ENCODE measurements around the gene CATSPER4. TPM values are rescaled to one million over a fixed set of nuclear protein-coding genes. Genes with fewer than 3 reads are reported as not detected.

The CATSPER4 gene
- total RNA-seq, 4 donors from 2014 or later: not detected

GRCh38 chr1:26166719-26167281 lies 23.6 kb upstream of the CATSPER4 start:
- Histone ChIP-seq H3K36me3 (peaks cover 0 to 10% (median 0%) of the 10 kb centered on the region in 3 donors), H3K9me3 (no peaks in the 10 kb centered on the region), H3K4me1 (peaks cover 0 to 42% (median 11%) of the 10 kb centered on the region in 4 donors), H3K4me3 (no peak overlapping the region), H3K27me3 (no peaks in the 10 kb centered on the region), H3K27ac (no peak overlapping the region)
- no peak for DNase-seq (ENCODE audit: low spot score in 2 of 2)
- TF ChIP-seq EP300 (IDR thresholded peaks at IDR 0.05) (no peak), POLR2A (IDR thresholded peaks at IDR 0.05) (no peak)
- TF ChIP-seq, protein P1, sequence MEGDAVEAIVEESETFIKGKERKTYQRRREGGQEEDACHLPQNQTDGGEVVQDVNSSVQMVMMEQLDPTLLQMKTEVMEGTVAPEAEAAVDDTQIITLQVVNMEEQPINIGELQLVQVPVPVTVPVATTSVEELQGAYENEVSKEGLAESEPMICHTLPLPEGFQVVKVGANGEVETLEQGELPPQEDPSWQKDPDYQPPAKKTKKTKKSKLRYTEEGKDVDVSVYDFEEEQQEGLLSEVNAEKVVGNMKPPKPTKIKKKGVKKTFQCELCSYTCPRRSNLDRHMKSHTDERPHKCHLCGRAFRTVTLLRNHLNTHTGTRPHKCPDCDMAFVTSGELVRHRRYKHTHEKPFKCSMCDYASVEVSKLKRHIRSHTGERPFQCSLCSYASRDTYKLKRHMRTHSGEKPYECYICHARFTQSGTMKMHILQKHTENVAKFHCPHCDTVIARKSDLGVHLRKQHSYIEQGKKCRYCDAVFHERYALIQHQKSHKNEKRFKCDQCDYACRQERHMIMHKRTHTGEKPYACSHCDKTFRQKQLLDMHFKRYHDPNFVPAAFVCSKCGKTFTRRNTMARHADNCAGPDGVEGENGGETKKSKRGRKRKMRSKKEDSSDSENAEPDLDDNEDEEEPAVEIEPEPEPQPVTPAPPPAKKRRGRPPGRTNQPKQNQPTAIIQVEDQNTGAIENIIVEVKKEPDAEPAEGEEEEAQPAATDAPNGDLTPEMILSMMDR (IDR thresholded peaks at IDR 0.05): no peak
- 76 to 82% methylated on average over 4 of the region's 4 CpGs for WGBS, 2 donors

GRCh38 chr1:26168410-26169197 lies 21.8 kb upstream of the CATSPER4 start, which contains the start of gene C1orf232:
C1orf232 (minus strand) TSS chr1:26168963; CDS start chr1:26168499, 464 bp downstream.
- H3K9me3 ChIP-seq: no peaks in the 10 kb centered on the region
- peak within 1 kb of the TSS; percentile 69 to 86 (median 85) for H3K27ac ChIP-seq
- H3K4me3 ChIP-seq: peak within 1 kb of the TSS; percentile 84 to 96 (median 87)
- no peak for TF ChIP-seq EP300 (IDR thresholded peaks at IDR 0.05)
- no peak for TF ChIP-seq POLR2A (IDR thresholded peaks at IDR 0.05)
- TF ChIP-seq, protein P1 (IDR thresholded peaks at IDR 0.05): no peak
- no peak for DNase-seq (ENCODE audit: low spot score in 2 of 2)
- H3K4me1 ChIP-seq: peaks cover 0 to 33% (median 11%) of the 10 kb centered on the region in 4 donors
- WGBS, 2 donors: 57 to 72% methylated on average over 5 of the region's 5 CpGs
- peaks cover 0 to 18% (median 0%) of the 10 kb centered on the region in 3 donors for H3K36me3 ChIP-seq
- no peaks in the 10 kb centered on the region for H3K27me3 ChIP-seq

DNA sequence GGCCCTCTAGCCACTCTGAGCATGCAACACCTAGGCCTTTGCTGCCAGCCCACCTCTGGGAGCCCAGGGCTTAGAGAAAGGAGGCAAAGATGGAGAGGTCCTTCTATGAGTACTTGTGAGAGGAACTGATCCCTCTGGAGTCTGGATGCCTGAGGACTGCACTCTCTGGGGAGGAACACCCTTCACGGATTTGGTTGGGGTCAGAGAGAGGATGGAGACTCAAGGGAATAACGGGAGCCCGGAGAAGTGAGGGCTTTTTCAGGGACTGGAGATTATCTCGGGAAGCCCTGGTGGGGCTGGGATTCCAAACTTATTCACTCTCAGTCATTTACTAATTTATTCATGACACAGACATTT lies 21.2 kb upstream of the CATSPER4 start:
- Histone ChIP-seq H3K27ac (peak overlapping the region; percentile 69 to 86 (median 85)), H3K4me3 (peak overlapping the region in 3 of 4 donors; percentile 84 to 89 (median 85)), H3K27me3 (no peaks in the 10 kb centered on the region), H3K9me3 (no peaks in the 10 kb centered on the region), H3K36me3 (peaks cover 0 to 18% (median 0%) of the 10 kb centered on the region in 3 donors), H3K4me1 (peaks cover 0 to 28% (median 7%) of the 10 kb centered on the region in 4 donors)
- TF ChIP-seq, protein P1 (IDR thresholded peaks at IDR 0.05): no peak
- TF ChIP-seq EP300 (IDR thresholded peaks at IDR 0.05) (no peak), POLR2A (IDR thresholded peaks at IDR 0.05) (no peak)
- WGBS, 2 donors: 53 to 56% methylated on average over 4 of the region's 4 CpGs
- DNase-seq (ENCODE audit: low spot score in 2 of 2): no peak

DNA sequence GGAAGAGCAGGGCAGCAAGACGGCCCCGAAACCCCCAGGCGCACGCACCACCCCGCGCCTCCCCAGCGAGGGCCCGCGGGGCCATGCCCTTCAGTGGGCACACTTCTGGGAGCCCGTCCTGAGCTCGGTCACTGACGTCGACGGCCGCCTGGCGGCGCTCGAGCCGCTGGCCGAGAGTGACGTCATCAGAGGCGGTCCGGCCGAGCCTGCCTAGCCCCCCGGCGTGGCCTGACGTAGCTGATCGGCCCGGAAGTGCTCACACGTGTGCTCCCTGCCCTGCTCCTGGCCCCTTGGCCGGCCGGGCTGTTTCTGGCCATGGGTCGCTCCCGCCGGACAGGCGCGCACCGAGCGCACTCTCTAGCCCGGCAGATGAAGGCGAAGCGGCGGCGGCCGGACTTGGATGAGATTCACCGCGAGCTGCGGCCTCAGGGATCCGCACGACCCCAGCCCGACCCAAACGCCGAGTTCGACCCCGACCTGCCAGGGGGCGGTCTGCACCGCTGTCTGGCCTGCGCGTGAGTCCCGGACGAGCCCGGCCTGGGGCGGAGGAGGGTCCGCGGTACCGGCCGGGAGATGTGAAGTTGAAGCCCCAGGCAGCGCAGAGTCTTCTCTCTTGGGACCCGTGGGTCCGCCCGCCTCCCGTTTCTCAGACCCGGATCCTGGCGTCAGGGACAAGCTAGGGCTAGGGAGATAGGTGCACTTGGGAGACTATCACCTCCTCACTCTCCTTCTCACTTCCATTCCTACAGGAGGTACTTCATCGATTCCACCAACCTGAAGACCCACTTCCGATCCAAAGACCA lies 20.5 kb upstream of the CATSPER4 start, which contains the start of gene ZNF593:
Gene ZNF593, plus strand, starts transcription at position 240 of the 803 bp plus-strand sequence. Its CDS starts 76 bp downstream, at position 316.
- no peaks in the 10 kb centered on the region for H3K9me3 ChIP-seq
- DNase-seq (ENCODE audit: low spot score in 2 of 2): peak; percentile 80 to 81
- H3K27ac ChIP-seq: peak within 1 kb of the TSS; percentile 69 to 86 (median 85)

More for the DNA sequence above, 20.5 kb upstream of the CATSPER4 start, which contains the start of gene ZNF593:
- Histone ChIP-seq H3K4me3 (peak within 1 kb of the TSS; percentile 84 to 96 (median 87)), H3K36me3 (peaks cover 0 to 18% (median 0%) of the 10 kb centered on the region in 3 donors), H3K4me1 (peaks cover 0 to 22% (median 7%) of the 10 kb centered on the region in 4 donors), H3K27me3 (no peaks in the 10 kb centered on the region)
- peak; percentile 67 to 78 for TF ChIP-seq EP300 (IDR thresholded peaks at IDR 0.05)
- TF ChIP-seq, protein P1 (IDR thresholded peaks at IDR 0.05): peak; percentile 93 to 98 (median 98)
- TF ChIP-seq POLR2A (IDR thresholded peaks at IDR 0.05): peak; percentile 49 to 57
- WGBS, 2 donors: 2 to 4% methylated on average over 18 to 52 of the region's 76 CpGs
